K562 (cell line): ENCODE data around the gene SHISAL2A. TPM values are rescaled to one million over a fixed set of nuclear protein-coding genes. Genes with fewer than 3 reads are reported as not detected.
A peak's percentile ranks its signal among the peaks of the same experiment; 100 is the strongest.

Source experiments
- AFF4 ChIP-seq: sonication (generic); formaldehyde crosslinking; IDR thresholded peaks from 2 replicates; pipeline ENCODE4 v1.8.0; 2023; ENCODE audit warnings: mild to moderate bottlenecking, missing genetic modification reagents
- ELF1 ChIP-seq: fragments of 200-800 bp; sonication (Bioruptor generic); IDR thresholded peaks from 2 replicates; pipeline ENCODE4 v1.6.1; 2016; ENCODE audit warnings: missing genetic modification characterization, missing compliant biosample characterization
- HNRNPLL ChIP-seq: fragments of 200-400 bp; formaldehyde crosslinking; IDR thresholded peaks from 2 replicates; pipeline ENCODE4 v1.6.1; 2017; ENCODE audit warnings: low read length, low read depth, mild to moderate bottlenecking; ENCODE audit not compliant: poor library complexity, severe bottlenecking
- KDM2B ChIP-seq: fragments of 250-450 bp; sonication (Bioruptor Pico); IDR thresholded peaks from 2 replicates; pipeline ENCODE4 v1.8.0; 2021; ENCODE audit warnings: mild to moderate bottlenecking, moderate library complexity
- LEF1 ChIP-seq: fragments of 450-650 bp; IDR thresholded peaks from 2 replicates; pipeline ENCODE4 v1.6.1; 2016; ENCODE audit warnings: mild to moderate bottlenecking
- MCM7 ChIP-seq, 2 experiments: fragments of 450-650 bp; IDR thresholded peaks; 2 replicates each; pipeline ENCODE4 v1.6.1; 2016 to 2018
- MTA2 ChIP-seq: fragments of 450-650 bp; IDR thresholded peaks from 2 replicates; pipeline ENCODE4 v1.6.1; 2016; ENCODE audit warnings: low read depth
- NFXL1 ChIP-seq: fragments of 450-650 bp; formaldehyde crosslinking; IDR thresholded peaks from 2 replicates; pipeline ENCODE4 v1.4.0; 2021; ENCODE audit warnings: mild to moderate bottlenecking
- NR2C2 ChIP-seq, 2 experiments: fragments of 200-800 bp in 1 of 2; sonication (Bioruptor generic) in 1 of 2; sonication (generic) in 1 of 2; formaldehyde crosslinking in 1 of 2; IDR thresholded peaks; 2 replicates each; pipeline versions ENCODE4 v1.6.1 to v1.8.0; 2016 to 2022; ENCODE audit warnings: mild to moderate bottlenecking in 1 of 2, missing compliant biosample characterization in 1 of 2, missing genetic modification characterization in 1 of 2, missing genetic modification reagents in 1 of 2
- NR4A1 ChIP-seq, 2 experiments: fragments of 250-450 bp in 1 of 2; fragments of 450-650 bp in 1 of 2; sonication (Bioruptor Pico) in 1 of 2; IDR thresholded peaks; 2 replicates each; pipeline versions ENCODE4 v1.4.0 to v1.6.1; 2016 to 2020; ENCODE audit warnings: mild to moderate bottlenecking in 2 of 2, missing compliant biosample characterization in 1 of 2, missing genetic modification characterization in 1 of 2, moderate library complexity in 1 of 2
- TRIM24 ChIP-seq, 2 experiments: fragments of 450-650 bp; IDR thresholded peaks; 2 replicates each; pipeline ENCODE4 v1.6.1; 2016
- ZFPM2 ChIP-seq: fragments of 250-450 bp; sonication (Bioruptor Pico); IDR thresholded peaks from 2 replicates; pipeline ENCODE4 v1.5.1; 2022; ENCODE audit warnings: mild to moderate bottlenecking
- ZNF24 ChIP-seq: fragments of 450-650 bp; IDR thresholded peaks from 2 replicates; pipeline ENCODE4 v1.6.1; 2016
- ZNF3 ChIP-seq: fragments of 250-450 bp; sonication (Bioruptor Pico); IDR thresholded peaks from 2 replicates; pipeline ENCODE4 v1.5.0; 2021; ENCODE audit warnings: mild to moderate bottlenecking, moderate library complexity
- polyA plus RNA-seq, 8 experiments: library from polyadenylated mRNA; depleted of rRNA in 4 of 8; stranded (reverse) in 5 of 8; unstranded in 3 of 8; fragments of >200 nt; fragmentation: Nextera tagmentation in 2 of 8; fragmentation: Illumina TruSeq in 1 of 8; extraction: Ambion mirVana in 2 of 8; extraction: Trizol in 1 of 8; gene quantifications; 2 replicates each; pipeline versions ENCODE4 v1.2.1 to v1.2.3, GENCODE V29; 2011 to 2014; ENCODE audit warnings: inconsistent platforms in 1 of 8, missing spikeins in 1 of 8
- total RNA-seq, 7 experiments: library from RNA; depleted of rRNA in 6 of 7; stranded (reverse); fragments of >200 nt in 6 of 7; fragmentation: Illumina TruSeq in 2 of 7; extraction: Trizol in 2 of 7; gene quantifications; 2 replicates each; pipeline versions ENCODE4 v1.2.1 to v1.2.3, GENCODE V29; 2011 to 2021; ENCODE audit warnings: low replicate concordance in 1 of 7
- TF ChIP-seq, protein P1 (sequence below): fragments of 450-650 bp; IDR thresholded peaks from 2 replicates; pipeline ENCODE4 v1.6.1; 2018; ENCODE audit not compliant: partially characterized antibody
- TF ChIP-seq, protein P2 (sequence below): fragments of 450-650 bp; IDR thresholded peaks from one replicate; pipeline ENCODE4 v1.6.1; 2018; ENCODE audit warnings: mild to moderate bottlenecking, moderate library complexity; ENCODE audit not compliant: partially characterized antibody
- TF ChIP-seq, protein P3 (sequence below): sonication (generic); formaldehyde crosslinking; IDR thresholded peaks from 2 replicates; pipeline ENCODE4 v1.9.0; 2022; ENCODE audit warnings: mild to moderate bottlenecking, missing genetic modification reagents

The SHISAL2A gene
- total and polyA plus RNA-seq, 9 of the 15 experiments (the other 6 are each of a cell fraction or from before 2014, with no cell fraction given), result 0.11 TPM; not detected in 8

DNA sequence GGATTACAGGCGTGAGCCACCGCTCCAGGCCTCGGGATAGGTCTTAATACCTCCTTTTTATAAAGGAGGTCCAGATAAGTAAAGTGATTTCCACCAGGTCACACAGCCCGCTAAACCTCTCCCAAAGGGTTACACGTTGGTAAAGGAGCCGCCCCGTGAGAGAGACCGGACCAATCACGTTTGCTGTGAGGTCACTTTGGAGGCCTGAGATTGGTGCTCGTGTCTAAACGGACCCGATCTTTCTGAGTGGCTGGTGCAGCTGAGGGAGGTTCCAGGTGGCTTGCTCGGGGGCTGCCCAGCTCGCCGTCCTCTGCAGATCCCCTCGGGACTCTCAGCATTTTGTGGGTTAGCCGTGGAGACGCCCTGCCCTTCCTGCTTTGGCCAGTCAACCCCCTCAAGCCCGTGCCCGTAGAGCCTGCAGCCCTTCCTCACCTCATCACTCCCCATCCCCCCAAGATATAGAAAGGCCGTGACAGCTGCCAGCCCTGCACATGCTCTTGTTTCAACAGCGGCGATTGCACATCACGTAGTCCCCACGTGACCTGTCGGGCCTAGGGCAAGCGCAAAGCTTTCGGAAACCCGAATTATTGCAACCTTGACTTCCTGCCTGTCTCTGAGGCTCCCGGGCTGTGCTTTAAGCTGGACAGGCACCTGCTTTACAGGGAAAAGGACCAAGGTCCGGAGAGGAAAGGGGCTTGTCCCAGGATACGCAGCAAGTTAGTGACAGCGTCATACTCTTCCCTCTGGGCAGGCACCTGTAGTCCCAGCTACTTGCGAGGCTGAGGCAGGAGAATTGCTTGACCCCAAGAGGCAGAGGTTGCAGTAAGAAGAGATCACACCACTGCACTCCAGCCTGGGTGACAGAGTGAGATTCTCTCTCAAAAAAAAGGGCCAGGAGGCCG, 70.2 kb downstream of the SHISAL2A start (continued):
- TF ChIP-seq AFF4 (CRISPR knock-in tag) (no peak; the same call in 1 of the 2 replicates), ZNF24 (0 out of 2 replicates have a peak, but pooled peaks have one; percentile 42), TRIM24 (IDR thresholded peaks at IDR 0.05) (peak; percentile 23 to 40; a peak in 1 of 4 replicates), ELF1 (tag) (no peak; the same call in 1 of the 2 replicates), ZFPM2 (CRISPR knock-in tag) (no peak), ZNF3 (no peak), LEF1 (peak; percentile 84), MTA2 (no peak), NR2C2 (CRISPR knock-in tag; IDR thresholded peaks at IDR 0.05) (peak; percentile 84), NR2C2 (tag; IDR thresholded peaks at IDR 0.05) (peak; percentile 65), MCM7 (IDR thresholded peaks at IDR 0.05) (no peak), NFXL1 (CRISPR knock-in tag) (0 out of 2 replicates have a peak, but pooled peaks have one; percentile 38), NR4A1 (CRISPR knock-in tag; IDR thresholded peaks at IDR 0.05) (no peak; the same call in 1 of the 2 replicates), NR4A1 (tag; IDR thresholded peaks at IDR 0.05) (peak; percentile 62; the same call in 1 of the 2 replicates), HNRNPLL (peak; percentile 42), KDM2B (CRISPR knock-in tag) (no peak)
- TF ChIP-seq, protein P1, sequence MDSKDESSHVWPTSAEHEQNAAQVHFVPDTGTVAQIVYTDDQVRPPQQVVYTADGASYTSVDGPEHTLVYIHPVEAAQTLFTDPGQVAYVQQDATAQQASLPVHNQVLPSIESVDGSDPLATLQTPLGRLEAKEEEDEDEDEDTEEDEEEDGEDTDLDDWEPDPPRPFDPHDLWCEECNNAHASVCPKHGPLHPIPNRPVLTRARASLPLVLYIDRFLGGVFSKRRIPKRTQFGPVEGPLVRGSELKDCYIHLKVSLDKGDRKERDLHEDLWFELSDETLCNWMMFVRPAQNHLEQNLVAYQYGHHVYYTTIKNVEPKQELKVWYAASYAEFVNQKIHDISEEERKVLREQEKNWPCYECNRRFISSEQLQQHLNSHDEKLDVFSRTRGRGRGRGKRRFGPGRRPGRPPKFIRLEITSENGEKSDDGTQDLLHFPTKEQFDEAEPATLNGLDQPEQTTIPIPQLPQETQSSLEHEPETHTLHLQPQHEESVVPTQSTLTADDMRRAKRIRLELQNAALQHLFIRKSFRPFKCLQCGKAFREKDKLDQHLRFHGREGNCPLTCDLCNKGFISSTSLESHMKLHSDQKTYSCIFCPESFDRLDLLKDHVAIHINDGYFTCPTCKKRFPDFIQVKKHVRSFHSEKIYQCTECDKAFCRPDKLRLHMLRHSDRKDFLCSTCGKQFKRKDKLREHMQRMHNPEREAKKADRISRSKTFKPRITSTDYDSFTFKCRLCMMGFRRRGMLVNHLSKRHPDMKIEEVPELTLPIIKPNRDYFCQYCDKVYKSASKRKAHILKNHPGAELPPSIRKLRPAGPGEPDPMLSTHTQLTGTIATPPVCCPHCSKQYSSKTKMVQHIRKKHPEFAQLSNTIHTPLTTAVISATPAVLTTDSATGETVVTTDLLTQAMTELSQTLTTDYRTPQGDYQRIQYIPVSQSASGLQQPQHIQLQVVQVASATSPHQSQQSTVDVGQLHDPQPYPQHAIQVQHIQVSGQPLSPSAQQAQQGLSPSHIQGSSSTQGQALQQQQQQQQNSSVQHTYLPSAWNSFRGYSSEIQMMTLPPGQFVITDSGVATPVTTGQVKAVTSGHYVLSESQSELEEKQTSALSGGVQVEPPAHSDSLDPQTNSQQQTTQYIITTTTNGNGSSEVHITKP, result peak; percentile 96
- TF ChIP-seq, protein P2, sequence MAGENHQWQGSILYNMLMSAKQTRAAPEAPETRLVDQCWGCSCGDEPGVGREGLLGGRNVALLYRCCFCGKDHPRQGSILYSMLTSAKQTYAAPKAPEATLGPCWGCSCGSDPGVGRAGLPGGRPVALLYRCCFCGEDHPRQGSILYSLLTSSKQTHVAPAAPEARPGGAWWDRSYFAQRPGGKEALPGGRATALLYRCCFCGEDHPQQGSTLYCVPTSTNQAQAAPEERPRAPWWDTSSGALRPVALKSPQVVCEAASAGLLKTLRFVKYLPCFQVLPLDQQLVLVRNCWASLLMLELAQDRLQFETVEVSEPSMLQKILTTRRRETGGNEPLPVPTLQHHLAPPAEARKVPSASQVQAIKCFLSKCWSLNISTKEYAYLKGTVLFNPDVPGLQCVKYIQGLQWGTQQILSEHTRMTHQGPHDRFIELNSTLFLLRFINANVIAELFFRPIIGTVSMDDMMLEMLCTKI, result no peak
- TF ChIP-seq, protein P3, sequence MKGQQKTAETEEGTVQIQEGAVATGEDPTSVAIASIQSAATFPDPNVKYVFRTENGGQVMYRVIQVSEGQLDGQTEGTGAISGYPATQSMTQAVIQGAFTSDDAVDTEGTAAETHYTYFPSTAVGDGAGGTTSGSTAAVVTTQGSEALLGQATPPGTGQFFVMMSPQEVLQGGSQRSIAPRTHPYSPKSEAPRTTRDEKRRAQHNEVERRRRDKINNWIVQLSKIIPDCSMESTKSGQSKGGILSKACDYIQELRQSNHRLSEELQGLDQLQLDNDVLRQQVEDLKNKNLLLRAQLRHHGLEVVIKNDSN (CRISPR knock-in tag), result peak; percentile 98
